ENCODE data around the gene RBMS1. TPM values are rescaled to one million over a fixed set of nuclear protein-coding genes. Genes with fewer than 3 reads are reported as not detected.

RBMS1 gene
- total and polyA plus RNA-seq, 7 donors: 4.4 to 91.8 (median 69.2) TPM

DNA sequence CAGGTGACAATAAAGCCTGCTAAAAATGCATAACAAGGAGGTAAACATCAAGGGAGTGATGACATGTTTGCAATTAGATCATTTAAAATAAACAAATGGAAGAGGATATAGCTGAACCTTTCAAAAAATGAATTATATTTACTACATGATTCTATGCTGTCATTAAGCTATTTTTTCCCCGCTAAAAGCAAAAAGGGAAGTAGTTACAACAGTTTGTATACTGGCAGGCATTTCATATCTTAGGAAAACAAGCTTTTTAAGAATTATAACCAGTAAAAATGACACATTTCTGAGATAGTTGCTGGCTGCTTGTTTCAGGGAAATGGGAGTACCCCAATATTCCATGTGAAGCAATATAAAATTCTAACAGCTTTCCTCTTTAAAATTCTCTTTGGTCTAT is 204.5 kb downstream of the RBMS1 start:
- no peaks in the 10 kb centered on the region for H3K27me3 ChIP-seq
- no peaks in the 10 kb centered on the region for H3K9me3 ChIP-seq
- no peak overlapping the region for H3K4me3 ChIP-seq
- peaks cover 0 to 65% (median 53%) of the 10 kb centered on the region in 4 donors for H3K4me1 ChIP-seq
- H3K36me3 ChIP-seq: peaks cover 0 to 28% (median 10%) of the 10 kb centered on the region in 4 donors
- no peak for DNase-seq
- WGBS, 2 donors: 50 to 54% methylated on average over 1 of the region's 1 CpG
- peak overlapping the region in 2 of 4 donors; percentile 42 to 78 for H3K27ac ChIP-seq
- intact Hi-C loops (cut with DNase I): no loop called here
- TF ChIP-seq POLR2AphosphoS5 (IDR thresholded peaks at IDR 0.05) (no peak), EP300 (IDR thresholded peaks at IDR 0.05) (no peak), POLR2A (IDR thresholded peaks at IDR 0.05) (no peak)
- TF ChIP-seq, protein P1, sequence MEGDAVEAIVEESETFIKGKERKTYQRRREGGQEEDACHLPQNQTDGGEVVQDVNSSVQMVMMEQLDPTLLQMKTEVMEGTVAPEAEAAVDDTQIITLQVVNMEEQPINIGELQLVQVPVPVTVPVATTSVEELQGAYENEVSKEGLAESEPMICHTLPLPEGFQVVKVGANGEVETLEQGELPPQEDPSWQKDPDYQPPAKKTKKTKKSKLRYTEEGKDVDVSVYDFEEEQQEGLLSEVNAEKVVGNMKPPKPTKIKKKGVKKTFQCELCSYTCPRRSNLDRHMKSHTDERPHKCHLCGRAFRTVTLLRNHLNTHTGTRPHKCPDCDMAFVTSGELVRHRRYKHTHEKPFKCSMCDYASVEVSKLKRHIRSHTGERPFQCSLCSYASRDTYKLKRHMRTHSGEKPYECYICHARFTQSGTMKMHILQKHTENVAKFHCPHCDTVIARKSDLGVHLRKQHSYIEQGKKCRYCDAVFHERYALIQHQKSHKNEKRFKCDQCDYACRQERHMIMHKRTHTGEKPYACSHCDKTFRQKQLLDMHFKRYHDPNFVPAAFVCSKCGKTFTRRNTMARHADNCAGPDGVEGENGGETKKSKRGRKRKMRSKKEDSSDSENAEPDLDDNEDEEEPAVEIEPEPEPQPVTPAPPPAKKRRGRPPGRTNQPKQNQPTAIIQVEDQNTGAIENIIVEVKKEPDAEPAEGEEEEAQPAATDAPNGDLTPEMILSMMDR (IDR thresholded peaks at IDR 0.05): no peak

DNA sequence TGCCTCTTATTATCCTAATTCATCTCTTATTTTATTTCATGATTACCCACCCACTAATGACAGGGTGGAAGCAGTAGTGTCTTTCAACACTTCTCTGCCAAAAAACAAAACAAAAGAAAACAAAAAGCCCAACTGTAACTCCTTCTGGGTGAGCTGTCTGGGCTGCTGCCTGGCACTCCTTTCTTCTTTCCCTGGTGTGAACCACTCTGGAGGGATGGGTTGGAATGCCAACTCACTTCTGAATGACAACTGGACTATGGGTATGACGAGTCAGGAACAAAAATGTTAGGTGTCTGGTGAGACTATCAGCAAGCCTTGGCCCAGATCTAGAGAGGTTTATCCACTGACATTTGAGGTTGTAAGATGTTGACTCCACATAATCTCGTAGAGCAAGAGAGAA is 205.3 kb downstream of the RBMS1 start:
- Histone ChIP-seq H3K27me3 (no peaks in the 10 kb centered on the region), H3K4me3 (no peak overlapping the region), H3K27ac (peak overlapping the region in 3 of 4 donors; percentile 10 to 78 (median 42)), H3K9me3 (no peaks in the 10 kb centered on the region), H3K4me1 (peaks cover 0 to 57% (median 45%) of the 10 kb centered on the region in 4 donors), H3K36me3 (peaks cover 0 to 36% (median 10%) of the 10 kb centered on the region in 4 donors)
- 85 to 87% methylated on average over 2 of the region's 2 CpGs for WGBS, 2 donors
- intact Hi-C loops (cut with DNase I): no loop called here
- TF ChIP-seq, protein P1 (IDR thresholded peaks at IDR 0.05): no peak
- TF ChIP-seq POLR2A (IDR thresholded peaks at IDR 0.05) (no peak), POLR2AphosphoS5 (IDR thresholded peaks at IDR 0.05) (no peak), EP300 (IDR thresholded peaks at IDR 0.05) (no peak)
- no peak for DNase-seq

DNA sequence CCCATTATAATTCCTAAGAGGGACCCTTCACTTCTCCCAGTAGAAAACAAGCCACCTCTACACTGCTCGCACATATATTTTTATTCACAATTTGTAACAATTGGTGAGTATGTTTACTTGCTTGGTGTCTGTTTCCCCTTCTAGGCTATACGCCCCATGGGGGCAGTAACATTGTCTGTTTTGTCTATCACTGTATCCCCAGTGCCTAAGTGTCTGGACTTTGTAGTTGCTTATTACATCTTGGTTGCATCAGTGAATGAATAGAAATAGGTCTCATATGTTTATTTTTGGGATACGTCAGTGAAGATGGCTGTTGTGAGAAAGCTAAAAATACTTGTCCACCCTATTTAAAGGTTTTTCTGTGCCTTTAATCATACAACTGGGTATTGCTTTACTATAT is 206.1 kb downstream of the RBMS1 start:
- H3K9me3 ChIP-seq: no peaks in the 10 kb centered on the region

DNA sequence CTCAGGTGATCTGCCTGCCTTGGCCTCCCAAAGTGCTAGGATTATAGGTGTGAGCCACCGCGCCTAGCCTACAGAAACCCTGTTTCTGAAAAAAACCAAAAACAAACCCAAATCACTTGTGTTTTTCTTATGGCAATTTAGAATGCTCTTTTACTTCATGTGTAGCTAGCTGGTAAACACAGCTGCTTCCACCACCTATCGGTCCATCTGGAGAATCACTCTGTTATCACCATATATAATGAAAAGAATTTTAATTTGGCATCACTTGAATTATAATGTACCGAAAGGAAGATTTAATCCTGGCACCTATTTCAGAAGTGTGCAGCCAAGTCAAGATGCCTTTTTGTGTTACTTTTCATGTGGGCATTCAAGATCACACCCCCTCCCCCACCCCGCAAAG is 207.1 kb downstream of the RBMS1 start:
- TF ChIP-seq, protein P1 (IDR thresholded peaks at IDR 0.05): no peak
- no peak for TF ChIP-seq POLR2A (IDR thresholded peaks at IDR 0.05)
- no peak for TF ChIP-seq POLR2AphosphoS5 (IDR thresholded peaks at IDR 0.05)
- TF ChIP-seq EP300 (IDR thresholded peaks at IDR 0.05): no peak

More for the DNA sequence above, 206.1 kb downstream of the RBMS1 start:
- intact Hi-C loops (cut with DNase I): no loop called here
- peaks cover 0 to 49% (median 37%) of the 10 kb centered on the region in 4 donors for H3K4me1 ChIP-seq
- TF ChIP-seq, protein P1 (IDR thresholded peaks at IDR 0.05): no peak
- peak in 1 of 4 donors; percentile 12 for TF ChIP-seq POLR2AphosphoS5 (IDR thresholded peaks at IDR 0.05)
- H3K27me3 ChIP-seq: no peaks in the 10 kb centered on the region
- H3K27ac ChIP-seq: peak overlapping the region in 2 of 4 donors; percentile 42 to 78
- DNase-seq: no peak
- WGBS, 2 donors: 61 to 80% methylated on average over 3 of the region's 3 CpGs
- H3K36me3 ChIP-seq: peaks cover 0 to 45% (median 10%) of the 10 kb centered on the region in 4 donors
- no peak overlapping the region for H3K4me3 ChIP-seq

DNA sequence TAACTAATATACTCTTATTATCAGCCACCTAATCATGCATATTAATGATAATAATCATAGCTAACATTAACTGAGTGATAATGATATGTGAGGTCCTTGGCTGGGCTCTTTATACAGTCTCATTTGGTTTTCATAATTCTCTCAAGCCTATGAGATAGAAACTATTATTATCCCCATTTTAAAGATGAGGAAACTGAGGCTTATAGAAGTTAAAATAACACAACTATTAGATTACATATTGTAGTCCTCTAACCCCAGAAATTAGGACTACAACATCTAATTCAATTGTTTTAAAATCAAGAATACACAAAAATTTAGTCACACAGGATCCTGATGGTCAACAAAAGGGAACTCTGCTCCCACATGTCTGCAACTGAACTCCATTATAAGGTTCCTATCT is 209.9 kb downstream of the RBMS1 start:
- no peaks in the 10 kb centered on the region for H3K27me3 ChIP-seq
- TF ChIP-seq, protein P1 (IDR thresholded peaks at IDR 0.05): no peak
- TF ChIP-seq EP300 (IDR thresholded peaks at IDR 0.05) (no peak), POLR2AphosphoS5 (IDR thresholded peaks at IDR 0.05) (no peak), POLR2A (IDR thresholded peaks at IDR 0.05) (no peak)
- no peak overlapping the region for H3K4me3 ChIP-seq
- intact Hi-C loops (cut with DNase I): no loop called here
- DNase-seq: no peak
- no peaks in the 10 kb centered on the region for H3K9me3 ChIP-seq
- H3K4me1 ChIP-seq: peaks cover 0 to 31% (median 15%) of the 10 kb centered on the region in 4 donors
- H3K27ac ChIP-seq: no peak overlapping the region
- peaks cover 6 to 69% (median 12%) of the 10 kb centered on the region in 4 donors for H3K36me3 ChIP-seq

More for the DNA sequence above, 207.1 kb downstream of the RBMS1 start:
- no peaks in the 10 kb centered on the region for H3K27me3 ChIP-seq
- no peak overlapping the region for H3K4me3 ChIP-seq
- intact Hi-C loops (cut with DNase I): no loop called here
- no peak for DNase-seq
- WGBS, 2 donors: 60 to 88% methylated on average over 5 of the region's 5 CpGs
- H3K9me3 ChIP-seq: no peaks in the 10 kb centered on the region
- H3K4me1 ChIP-seq: peaks cover 0 to 40% (median 30%) of the 10 kb centered on the region in 4 donors
- H3K36me3 ChIP-seq: peaks cover 0 to 52% (median 10%) of the 10 kb centered on the region in 4 donors
- peak overlapping the region in 1 of 4 donors; percentile 78 for H3K27ac ChIP-seq

All from sigmoid colon (tissue), 7 donors.